HL-60 (cell line): ENCODE results near the gene LCN2.

ENCODE experiments used
- CTCF ChIP-seq: IDR thresholded peaks from one replicate; pipeline ENCODE4 v1.5.1; 2011; ENCODE audit warnings: low read length, control low read depth, inconsistent platforms; ENCODE audit not compliant: insufficient read depth
- POLR2AphosphoS5 ChIP-seq: IDR thresholded peaks from 2 replicates; pipeline ENCODE4 v1.6.1; 2012; ENCODE audit warnings: low read depth
- REST ChIP-seq: IDR thresholded peaks from 2 replicates; pipeline ENCODE4 v1.6.1; 2012; ENCODE audit warnings: low read depth; ENCODE audit not compliant: insufficient replicate concordance

DNA sequence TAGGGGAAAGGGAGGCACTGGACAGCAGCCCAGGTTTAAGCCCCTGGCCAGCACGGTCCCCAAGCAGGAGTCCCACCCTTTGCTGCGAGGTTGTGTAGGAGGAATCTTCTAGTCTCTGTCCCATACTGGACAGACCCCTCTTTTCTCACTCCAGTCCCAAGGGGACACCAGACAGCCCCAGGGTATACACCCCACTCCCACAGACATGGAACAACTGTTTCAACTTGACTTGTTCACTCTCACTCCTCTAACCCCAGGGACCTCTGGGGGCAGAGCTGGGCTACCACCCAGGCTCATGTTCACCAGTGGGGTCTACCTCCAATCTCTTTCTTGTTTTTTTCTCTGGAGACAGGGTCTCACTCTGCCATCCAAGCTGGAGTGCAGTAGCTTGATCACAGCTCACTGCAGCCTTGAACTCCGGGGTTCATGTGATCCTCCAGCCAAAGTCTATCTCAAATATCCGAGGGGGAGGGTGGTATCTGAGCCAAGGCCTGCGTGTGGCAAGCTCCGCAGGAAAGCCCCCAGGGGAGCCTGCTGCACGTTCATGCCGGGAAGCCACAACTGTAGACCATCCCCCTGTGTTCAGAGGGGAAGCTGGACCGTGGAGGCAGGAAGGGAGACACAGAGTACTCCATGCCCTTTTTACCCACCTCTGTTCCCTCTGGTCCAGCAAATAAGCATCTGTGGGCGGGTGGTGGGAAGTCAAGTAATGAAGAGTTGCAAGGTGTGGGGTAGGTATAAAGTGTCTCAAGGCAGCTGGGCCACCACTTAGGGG is 23.5 kb upstream of the LCN2 start:
- TF ChIP-seq CTCF (no peak), POLR2AphosphoS5 (no peak), REST (no peak)
